ENCODE results near the gene ADAMTS18. TPM values are rescaled to one million over a fixed set of nuclear protein-coding genes. Genes with fewer than 3 reads are reported as not detected.
A peak's percentile ranks its signal among the peaks of the same experiment; 100 is the strongest.

The ADAMTS18 gene
- polyA plus RNA-seq, 2 of the 4 experiments (the other 2 are of a cell fraction) = 0.03 TPM; not detected in 1

GRCh38 chr16:77324729-77325128 lies 110.1 kb downstream of the ADAMTS18 start:
- WGBS (ENCODE audit: missing lambda C conversion rate) = 69% methylated on average over 3 of the region's 3 CpGs
- ATAC-seq (no peak), DNase-seq (ENCODE audit: low read depth in 1 of 2, low spot score in 1 of 2) (no peak), FAIRE-seq (peak; percentile 13)
- Histone ChIP-seq H3K9me3 (no peaks in the 10 kb centered on the region), H3K4me3 (no peak overlapping the region), H3K4me2 (no peak overlapping the region), H3K27ac (no peak overlapping the region), H3K4me1 (no peaks in the 10 kb centered on the region)
- POLR2A ChIA-PET = no interaction called here
- TF ChIP-seq USF2 (IDR thresholded peaks at IDR 0.05) (no peak), JUNB (IDR thresholded peaks at IDR 0.05) (no peak), HMGXB4 (CRISPR knock-in tag; IDR thresholded peaks at IDR 0.05; ENCODE audit: borderline replicate concordance) (no peak), SREBF2 (IDR thresholded peaks at IDR 0.05) (no peak), HOXA7 (CRISPR knock-in tag; IDR thresholded peaks at IDR 0.05) (no peak), RCOR1 (IDR thresholded peaks at IDR 0.05; ENCODE audit: low read depth, low read length) (no peak), BHLHE40 (IDR thresholded peaks at IDR 0.05; ENCODE audit: low read depth, low read length) (no peak), POLR2AphosphoS2 (conservative IDR thresholded peaks at IDR 0.05; ENCODE audit: low read length) (no peak), FOSL2 (IDR thresholded peaks at IDR 0.05) (no peak), FOSL2 (CRISPR knock-in tag; IDR thresholded peaks at IDR 0.05) (no peak), E2F6 (IDR thresholded peaks at IDR 0.05; ENCODE audit: borderline replicate concordance, low read depth) (no peak), ZNF302 (CRISPR knock-in tag; IDR thresholded peaks at IDR 0.05) (no peak), REST (IDR thresholded peaks at IDR 0.05) (no peak), POLR2A (IDR thresholded peaks at IDR 0.05; ENCODE audit: low read length) (no peak), MAZ (IDR thresholded peaks at IDR 0.05; ENCODE audit: borderline replicate concordance, low read depth, low read length) (no peak), FOXS1 (CRISPR knock-in tag; IDR thresholded peaks at IDR 0.05) (no peak)
- CTCF ChIA-PET = interaction anchor here (0.7 to 1.0 kb wide), 2 partner anchors 89 to 259 kb away, joined by 3 read pairs; no protein-coding TSS in a partner anchor

GRCh38 chr16:77323695-77324094 lies 111.1 kb downstream of the ADAMTS18 start:
- ATAC-seq = no peak
- no peak for DNase-seq (ENCODE audit: low read depth in 1 of 2, low spot score in 1 of 2)
- TF ChIP-seq MAX (IDR thresholded peaks at IDR 0.05) (no peak), HOXB5 (CRISPR knock-in tag; IDR thresholded peaks at IDR 0.05) (no peak), HOXA7 (CRISPR knock-in tag; IDR thresholded peaks at IDR 0.05) (no peak), KDM5A (IDR thresholded peaks at IDR 0.05) (no peak), FOSB (CRISPR knock-in tag; IDR thresholded peaks at IDR 0.05) (no peak), RARB (CRISPR knock-in tag; IDR thresholded peaks at IDR 0.05) (no peak), MAFK (IDR thresholded peaks at IDR 0.05; ENCODE audit: partially characterized antibody) (no peak), MAZ (IDR thresholded peaks at IDR 0.05; ENCODE audit: borderline replicate concordance, low read depth, low read length) (no peak)
- Histone ChIP-seq H3K4me3 (no peak overlapping the region), H3K4me2 (no peak overlapping the region), H3K4me1 (no peaks in the 10 kb centered on the region), H3K9me3 (no peaks in the 10 kb centered on the region), H3K27ac (no peak overlapping the region)
- peak; percentile 56 for FAIRE-seq
- WGBS (ENCODE audit: missing lambda C conversion rate) = 75% methylated on average over 2 of the region's 2 CpGs
- ChIA-PET CTCF (no interaction called here), POLR2A (no interaction called here)
